Ishikawa (cell line): Measurements from ENCODE around the gene ETV3.

Experiments used
- CEBPB ChIP-seq: IDR thresholded peaks from 2 replicates; pipeline ENCODE4 v1.6.1; 2012
- CREB1 ChIP-seq: IDR thresholded peaks from 2 replicates; pipeline ENCODE4 v1.6.1; 2012; ENCODE audit warnings: low read depth
- EGR1 ChIP-seq: IDR thresholded peaks from 2 replicates; pipeline ENCODE4 v1.6.1; 2012
- EP300 ChIP-seq: IDR thresholded peaks from 2 replicates; pipeline ENCODE4 v1.6.1; 2012; ENCODE audit warnings: borderline replicate concordance
- FOXM1 ChIP-seq: IDR thresholded peaks from 2 replicates; pipeline ENCODE4 v1.6.1; 2012; ENCODE audit warnings: low read depth, borderline replicate concordance
- NFIC ChIP-seq: IDR thresholded peaks from 2 replicates; pipeline ENCODE4 v1.6.1; 2012
- RAD21 ChIP-seq: IDR thresholded peaks from 2 replicates; pipeline ENCODE4 v1.6.1; 2012; ENCODE audit warnings: low read depth
- REST ChIP-seq: IDR thresholded peaks from 2 replicates; pipeline ENCODE4 v1.6.1; 2012; ENCODE audit warnings: low read depth, mild to moderate bottlenecking
- TAF1 ChIP-seq: IDR thresholded peaks from 2 replicates; pipeline ENCODE4 v1.6.1; 2012; ENCODE audit warnings: low read depth, mild to moderate bottlenecking
- TCF12 ChIP-seq: IDR thresholded peaks from 2 replicates; pipeline ENCODE4 v1.6.1; 2012; ENCODE audit warnings: low read depth
- TEAD4 ChIP-seq: IDR thresholded peaks from 2 replicates; pipeline ENCODE4 v1.6.1; 2012
- YY1 ChIP-seq: IDR thresholded peaks from 2 replicates; pipeline ENCODE4 v1.6.1; 2012; ENCODE audit warnings: low read depth
- ZBTB7A ChIP-seq: IDR thresholded peaks from 2 replicates; pipeline ENCODE4 v1.6.1; 2012; ENCODE audit warnings: low read depth
- TF ChIP-seq, protein P1 (sequence below): IDR thresholded peaks from 2 replicates; pipeline ENCODE4 v1.6.1; 2012
- TF ChIP-seq, protein P2 (sequence below): IDR thresholded peaks from 2 replicates; pipeline ENCODE4 v1.6.1; 2012

ETV3 gene

DNA sequence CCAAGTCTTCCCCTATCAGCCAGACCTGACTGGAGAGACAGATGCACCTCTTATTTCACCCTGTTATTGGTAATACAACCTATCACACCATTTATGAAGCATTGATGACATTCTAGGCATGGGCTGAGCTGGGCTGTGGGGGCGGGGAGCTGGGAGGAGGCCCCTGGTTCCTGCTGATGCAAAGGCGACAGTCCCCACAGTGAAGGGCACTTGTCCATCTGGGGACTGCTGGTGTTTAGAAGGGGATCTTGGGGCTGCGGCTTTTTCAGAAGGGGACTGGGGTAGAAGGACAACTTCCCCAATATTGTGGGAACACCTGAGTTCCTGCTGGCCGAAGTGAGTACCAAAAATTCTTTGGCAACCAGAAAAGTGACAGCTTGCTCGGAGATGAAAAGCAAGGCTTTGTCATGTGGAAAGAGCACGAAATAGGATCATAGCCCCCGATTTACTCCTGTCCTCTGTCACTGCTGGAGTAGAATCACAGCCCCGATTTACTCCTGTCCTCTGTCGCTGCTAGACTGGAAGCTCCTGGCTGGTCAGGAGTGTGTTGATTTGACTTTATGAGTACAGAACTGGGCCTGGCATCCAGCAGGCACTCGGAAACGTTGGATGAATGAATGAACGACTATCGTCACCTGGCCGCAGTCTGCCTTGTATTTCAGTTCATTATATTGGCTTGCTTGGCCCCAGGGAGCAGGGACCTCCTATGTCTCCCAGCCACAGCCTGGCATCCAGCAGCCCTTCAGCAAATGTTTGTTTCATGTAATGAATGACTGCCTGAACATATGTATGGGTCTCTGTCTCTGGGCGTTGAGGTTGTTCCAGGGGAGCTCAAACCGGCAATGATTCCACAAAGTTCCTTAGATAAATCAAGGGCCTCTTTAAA is 22.1 kb downstream of the ETV3 start:
- TF ChIP-seq REST (no peak), CREB1 (no peak), EGR1 (no peak), TEAD4 (no peak), CEBPB (no peak), NFIC (no peak), ZBTB7A (no peak)
- TF ChIP-seq, protein P1, sequence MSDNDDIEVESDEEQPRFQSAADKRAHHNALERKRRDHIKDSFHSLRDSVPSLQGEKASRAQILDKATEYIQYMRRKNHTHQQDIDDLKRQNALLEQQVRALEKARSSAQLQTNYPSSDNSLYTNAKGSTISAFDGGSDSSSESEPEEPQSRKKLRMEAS: no peak
- TF ChIP-seq, protein P2, sequence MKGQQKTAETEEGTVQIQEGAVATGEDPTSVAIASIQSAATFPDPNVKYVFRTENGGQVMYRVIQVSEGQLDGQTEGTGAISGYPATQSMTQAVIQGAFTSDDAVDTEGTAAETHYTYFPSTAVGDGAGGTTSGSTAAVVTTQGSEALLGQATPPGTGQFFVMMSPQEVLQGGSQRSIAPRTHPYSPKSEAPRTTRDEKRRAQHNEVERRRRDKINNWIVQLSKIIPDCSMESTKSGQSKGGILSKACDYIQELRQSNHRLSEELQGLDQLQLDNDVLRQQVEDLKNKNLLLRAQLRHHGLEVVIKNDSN: no peak

GRCh38 chr1:157115429-157115838 is 22.8 kb downstream of the ETV3 start:
- no peak for TF ChIP-seq FOXM1
- TF ChIP-seq RAD21: no peak
- TF ChIP-seq REST: no peak
- no peak for TF ChIP-seq YY1
- TF ChIP-seq, protein P1: no peak
- TF ChIP-seq NFIC: no peak
- no peak for TF ChIP-seq TEAD4
- TF ChIP-seq TCF12: no peak
- no peak for TF ChIP-seq TAF1
- no peak for TF ChIP-seq ZBTB7A
- no peak for TF ChIP-seq CREB1
- TF ChIP-seq, protein P2: no peak

DNA sequence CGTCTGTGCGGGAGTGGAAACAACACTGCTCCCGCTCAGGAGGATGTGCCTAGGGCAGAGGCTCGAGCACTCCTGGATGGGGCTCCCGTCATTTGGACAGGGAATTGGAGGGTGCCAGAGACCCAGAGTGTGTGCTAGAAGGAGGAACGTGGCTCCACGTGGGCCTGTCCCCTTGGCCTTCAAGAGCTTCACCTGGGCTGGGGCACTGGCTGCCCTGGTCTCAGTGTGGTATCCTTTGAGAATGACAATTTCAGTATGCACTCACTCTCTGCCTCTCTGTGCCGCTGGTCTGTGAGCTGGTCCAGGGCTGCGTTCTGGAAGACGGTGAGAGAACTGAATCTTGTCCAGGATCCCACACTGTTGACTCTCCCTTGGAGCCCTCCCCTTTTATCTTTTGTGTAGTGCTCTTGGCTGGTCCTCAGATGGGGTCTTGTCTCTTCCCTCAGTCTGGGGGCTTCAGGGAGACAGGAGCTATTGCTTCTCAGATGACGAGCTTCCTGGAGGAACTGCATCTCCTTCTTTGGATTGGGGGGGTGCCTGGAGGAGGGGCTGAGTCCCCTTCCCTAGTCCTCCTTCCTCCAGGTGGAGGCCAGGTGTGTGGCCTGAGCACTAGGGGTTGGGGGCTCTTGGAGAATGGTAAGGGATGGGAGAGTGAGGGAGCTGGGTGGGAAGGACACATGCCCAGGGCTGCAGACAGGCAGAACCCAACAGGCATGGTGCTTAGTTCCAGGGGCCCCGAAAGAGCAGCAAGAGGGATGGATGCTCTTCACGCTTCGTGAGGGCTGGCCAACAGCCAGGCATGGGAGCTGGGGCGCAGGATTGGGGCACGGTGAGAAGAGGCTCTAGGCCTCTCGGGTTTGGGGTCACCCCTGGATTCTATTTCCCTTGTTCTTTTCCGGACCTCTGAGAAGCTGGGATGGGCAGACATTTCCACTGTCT is 23.7 kb downstream of the ETV3 start:
- TF ChIP-seq EP300 (no peak), CEBPB (no peak), YY1 (no peak), TEAD4 (no peak)

DNA sequence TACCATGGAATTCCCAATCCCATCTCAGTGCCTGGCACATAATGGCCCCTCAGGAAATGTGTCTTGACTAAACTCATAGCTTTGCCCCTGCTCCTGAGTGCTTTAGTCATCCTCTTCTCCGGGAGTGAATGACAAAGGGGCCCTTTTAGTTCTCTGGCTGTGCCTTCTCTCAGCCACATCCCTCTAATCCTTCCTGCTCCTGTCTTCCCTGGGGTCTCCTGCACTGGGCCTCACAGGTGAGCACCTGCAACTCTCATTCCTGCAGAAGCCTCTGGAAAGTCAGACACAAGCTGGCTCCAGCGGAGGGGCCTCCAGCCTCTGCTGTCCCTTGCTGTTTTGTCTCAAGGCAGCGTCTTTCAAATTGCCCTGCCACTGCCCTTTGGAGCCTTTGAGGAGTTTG is 24.6 kb downstream of the ETV3 start:
- TF ChIP-seq FOXM1 (no peak), EGR1 (no peak), CEBPB (no peak), YY1 (no peak), TCF12 (no peak), RAD21 (no peak), REST (no peak), TEAD4 (no peak), EP300 (no peak), TAF1 (no peak)
- TF ChIP-seq, protein P1: no peak
- TF ChIP-seq, protein P2: no peak
